ENCODE results near the gene WFS1. TPM values are rescaled to one million over a fixed set of nuclear protein-coding genes. Genes with fewer than 3 reads are reported as not detected.

Gene WFS1
- total RNA-seq, 4 donors from 2014 or later: 36.6 to 41.8 (median 40.0) TPM

DNA sequence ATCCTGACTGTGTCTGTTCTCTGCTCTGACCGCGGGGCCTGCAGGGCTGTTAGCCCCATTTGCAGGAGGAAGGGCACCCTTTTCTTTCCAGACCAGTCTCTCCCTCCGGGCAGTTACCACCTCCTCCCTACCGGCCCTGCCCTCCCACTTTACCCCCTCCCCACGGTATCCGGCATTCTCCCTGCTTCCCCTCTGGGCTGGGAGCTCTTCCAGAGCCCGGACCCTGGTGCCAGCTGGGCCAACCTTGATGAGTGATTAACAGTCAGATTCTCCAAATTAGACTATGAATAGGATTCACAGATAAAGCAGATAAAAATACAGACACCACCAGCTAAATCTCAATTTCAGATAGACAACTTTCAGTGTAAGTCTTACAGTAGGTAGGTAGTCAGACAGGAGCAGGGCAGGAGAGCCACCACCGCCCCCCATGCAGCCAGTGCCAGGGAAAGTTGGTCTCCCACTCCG is 23.4 kb upstream of the WFS1 start:
- TF ChIP-seq, protein P1, sequence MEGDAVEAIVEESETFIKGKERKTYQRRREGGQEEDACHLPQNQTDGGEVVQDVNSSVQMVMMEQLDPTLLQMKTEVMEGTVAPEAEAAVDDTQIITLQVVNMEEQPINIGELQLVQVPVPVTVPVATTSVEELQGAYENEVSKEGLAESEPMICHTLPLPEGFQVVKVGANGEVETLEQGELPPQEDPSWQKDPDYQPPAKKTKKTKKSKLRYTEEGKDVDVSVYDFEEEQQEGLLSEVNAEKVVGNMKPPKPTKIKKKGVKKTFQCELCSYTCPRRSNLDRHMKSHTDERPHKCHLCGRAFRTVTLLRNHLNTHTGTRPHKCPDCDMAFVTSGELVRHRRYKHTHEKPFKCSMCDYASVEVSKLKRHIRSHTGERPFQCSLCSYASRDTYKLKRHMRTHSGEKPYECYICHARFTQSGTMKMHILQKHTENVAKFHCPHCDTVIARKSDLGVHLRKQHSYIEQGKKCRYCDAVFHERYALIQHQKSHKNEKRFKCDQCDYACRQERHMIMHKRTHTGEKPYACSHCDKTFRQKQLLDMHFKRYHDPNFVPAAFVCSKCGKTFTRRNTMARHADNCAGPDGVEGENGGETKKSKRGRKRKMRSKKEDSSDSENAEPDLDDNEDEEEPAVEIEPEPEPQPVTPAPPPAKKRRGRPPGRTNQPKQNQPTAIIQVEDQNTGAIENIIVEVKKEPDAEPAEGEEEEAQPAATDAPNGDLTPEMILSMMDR (IDR thresholded peaks at IDR 0.05; ENCODE audit: low read depth): no peak

DNA sequence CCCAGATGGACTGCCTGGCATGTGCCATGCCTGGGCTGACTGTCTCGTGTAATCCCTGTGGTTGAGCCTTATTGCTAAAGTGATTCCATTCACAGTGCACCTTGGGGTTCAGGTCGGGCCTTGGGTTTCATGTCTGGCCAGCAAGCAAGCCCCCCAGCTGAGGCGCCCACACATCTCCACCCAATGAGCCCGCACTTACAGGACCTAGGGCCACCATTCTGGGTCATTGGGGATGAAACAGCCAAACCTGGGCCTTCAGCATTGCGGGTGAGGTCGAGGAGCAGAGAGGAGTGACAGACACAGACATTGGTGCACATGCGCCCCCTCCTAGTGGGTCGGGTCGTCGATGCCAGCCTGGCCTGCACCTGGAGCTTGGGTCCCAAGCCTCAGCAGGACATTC is 21.3 kb upstream of the WFS1 start:
- TF ChIP-seq, protein P1 (IDR thresholded peaks at IDR 0.05; ENCODE audit: low read depth): no peak

DNA sequence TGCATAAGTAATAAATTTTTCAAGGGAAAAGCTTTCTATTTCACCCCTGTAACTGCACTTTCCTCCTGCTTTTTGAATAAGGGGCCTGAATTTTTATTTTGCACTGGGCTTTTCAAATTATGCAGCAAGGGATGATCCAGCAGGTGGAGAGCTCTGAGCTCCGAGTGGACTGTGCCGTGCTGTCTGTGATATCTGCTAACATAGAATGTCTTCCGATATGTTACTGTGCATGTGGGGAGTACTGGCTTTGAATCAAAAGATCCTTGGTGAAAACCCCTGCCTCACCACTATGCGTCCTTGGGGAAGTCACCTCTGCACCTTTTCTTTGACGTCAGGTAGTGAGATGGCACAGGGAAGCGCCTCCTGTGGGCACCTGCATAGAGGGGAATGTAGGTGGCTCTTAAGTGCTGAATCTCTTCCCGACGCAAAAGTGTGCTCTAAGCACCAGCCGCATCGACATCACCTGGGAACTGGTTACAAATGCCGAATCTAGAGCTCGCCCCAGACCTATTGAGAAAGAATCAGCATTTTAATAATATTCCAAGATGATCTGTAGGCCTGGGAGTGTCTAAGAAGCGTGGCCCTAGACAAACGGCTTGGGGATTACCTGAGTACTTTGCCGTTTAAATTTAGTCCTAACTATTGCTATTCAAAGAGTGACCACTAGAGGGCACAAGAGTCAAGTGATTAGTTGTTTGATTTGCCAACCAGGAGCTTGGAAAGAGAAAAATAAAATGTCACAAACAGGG is 19.2 kb upstream of the WFS1 start:
- TF ChIP-seq, protein P1 (IDR thresholded peaks at IDR 0.05; ENCODE audit: low read depth): no peak

DNA sequence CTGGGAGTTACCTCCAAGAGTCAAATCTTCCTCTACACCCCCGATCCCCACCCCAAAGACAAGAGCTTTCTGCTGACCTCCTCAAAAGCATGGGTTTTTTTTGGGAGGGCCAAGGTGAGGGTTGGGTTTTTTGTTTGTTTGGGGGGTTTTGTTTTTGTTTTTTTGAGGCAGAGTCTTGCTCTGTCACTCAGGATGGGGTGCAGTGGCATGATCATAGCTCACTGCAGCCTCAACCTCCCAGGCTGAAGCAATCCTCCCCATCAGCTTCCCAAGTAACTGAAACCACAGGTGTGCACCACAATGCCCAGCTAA is 18.7 kb upstream of the WFS1 start:
- TF ChIP-seq, protein P1 (IDR thresholded peaks at IDR 0.05; ENCODE audit: low read depth): no peak

DNA sequence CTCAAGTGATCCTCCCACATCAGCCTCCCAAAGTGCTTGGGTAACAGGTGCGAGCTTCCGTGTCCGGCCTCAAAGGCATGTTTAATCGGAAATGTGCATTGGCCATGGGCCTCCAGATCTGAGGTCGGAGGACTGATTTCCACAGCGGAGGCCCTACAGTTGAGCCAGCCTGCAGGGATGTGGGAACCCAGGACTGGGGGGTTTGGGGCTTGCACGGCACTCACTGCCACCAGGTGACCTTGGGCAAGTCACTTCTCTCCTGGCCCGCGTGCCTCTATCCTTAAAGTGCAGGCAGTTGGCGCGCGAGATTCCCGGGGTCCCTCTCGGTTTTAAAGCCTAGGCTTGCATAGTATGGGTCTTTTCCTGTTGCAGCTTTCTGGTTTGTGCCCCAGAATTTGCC is 18.3 kb upstream of the WFS1 start:
- TF ChIP-seq, protein P1 (IDR thresholded peaks at IDR 0.05; ENCODE audit: low read depth): no peak

DNA sequence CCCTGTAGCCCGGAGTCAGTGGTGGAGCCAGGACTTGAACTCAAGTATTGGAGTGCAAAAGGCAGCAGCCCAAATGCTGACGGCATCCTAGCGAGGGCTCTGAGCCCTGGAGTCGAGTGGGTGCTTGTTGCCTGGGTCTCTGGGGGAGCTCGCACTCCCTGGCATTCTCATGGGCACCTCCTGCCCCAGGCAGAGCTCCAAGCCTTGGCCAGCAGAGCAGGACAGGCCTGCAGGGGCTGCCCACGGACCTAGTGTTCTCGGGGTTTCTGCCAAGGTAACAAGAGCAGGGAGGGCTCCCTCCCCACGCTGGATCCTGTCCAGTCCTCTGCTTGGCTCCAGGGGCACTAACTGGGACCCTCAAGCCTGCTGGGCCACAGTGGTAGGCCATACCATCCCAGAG is 17.6 kb upstream of the WFS1 start:
- TF ChIP-seq, protein P1 (IDR thresholded peaks at IDR 0.05; ENCODE audit: low read depth): no peak

DNA sequence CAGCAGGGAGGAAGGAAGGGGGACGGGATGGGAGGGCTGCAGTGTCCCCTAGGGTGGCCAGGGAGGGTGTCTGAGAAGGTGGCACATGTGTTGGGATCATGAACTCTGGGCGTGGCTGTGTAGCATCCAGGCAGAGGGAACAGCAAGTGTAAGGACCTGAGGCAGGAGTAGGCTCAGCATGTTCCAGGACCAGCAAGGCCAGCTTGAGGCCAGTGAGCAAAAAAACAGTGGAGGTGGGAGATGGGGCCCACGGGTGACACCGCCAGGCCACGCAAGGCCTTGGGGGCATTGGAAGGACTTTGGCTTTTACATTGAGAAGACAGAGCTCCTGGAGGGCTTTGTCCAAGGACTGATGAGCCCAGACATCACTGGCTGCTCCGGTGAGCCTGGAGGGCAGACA is 16.5 kb upstream of the WFS1 start:
- TF ChIP-seq, protein P1 (IDR thresholded peaks at IDR 0.05; ENCODE audit: low read depth): no peak
